Lower lobe of right lung (tissue), 2 donors: Measurements from ENCODE around the gene DTD1. TPM values are rescaled to one million over a fixed set of nuclear protein-coding genes. Genes with fewer than 3 reads are reported as not detected.
A peak's percentile ranks its signal among the peaks of the same experiment; 100 is the strongest.

Experiments used
- ATAC-seq, 2 donors: fragments of 200-7000 bp; cut with Tn5 transposase; one replicate each; pipeline ENCODE4 v1.9.1; 2020 to 2022; ENCODE audit warnings: mild to moderate bottlenecking in 2 of 2, moderate library complexity in 2 of 2
- DNase-seq: peaks from one replicate; pipeline ENCODE4 v3.0.0-alpha.2; 2020
- H3K27ac ChIP-seq: fragments of 200-600 bp; one replicate; pipeline ENCODE4 v1.8.0; 2022
- H3K27me3 ChIP-seq: fragments of 200-600 bp; one replicate; pipeline ENCODE4 v1.8.0; 2022; ENCODE audit warnings: low read depth
- H3K36me3 ChIP-seq: fragments of 200-600 bp; one replicate; pipeline ENCODE4 v1.8.0; 2022; ENCODE audit warnings: mild to moderate bottlenecking
- H3K4me1 ChIP-seq: fragments of 200-600 bp; one replicate; pipeline ENCODE4 v1.8.0; 2022
- H3K4me3 ChIP-seq: fragments of 200-600 bp; one replicate; pipeline ENCODE4 v1.8.0; 2022; ENCODE audit warnings: mild to moderate bottlenecking
- H3K9me3 ChIP-seq: fragments of 200-600 bp; one replicate; pipeline ENCODE4 v1.8.0; 2022
- intact Hi-C: fragments of 100-400 bp; cut with DNase I; formaldehyde crosslinking; loops from one replicate; pipeline ENCODE4 v1.11.0; 2022
- total RNA-seq: library from RNA; stranded (reverse); fragmentation: NEBNext Ultra II Directional; extraction: Animal tissue kit (Norgen Biotek cat#: 25700); gene quantifications from one replicate; pipeline ENCODE4 v1.2.1, GENCODE V29; 2021
- TF ChIP-seq, protein P1 (sequence below): fragments of 200-600 bp; IDR thresholded peaks from one replicate; pipeline ENCODE4 v1.8.0; 2022; ENCODE audit warnings: antibody characterized with exemption, mild to moderate bottlenecking
- donor health status: DM: no; HTN: yes; CAD: no; lungs with severe emphysema.

DTD1 gene
- total RNA-seq, 1 donor from 2014 or later: 15.7 TPM

- Histone ChIP-seq H3K4me1 (no peaks in the 10 kb centered on the region), H3K27ac (no peak overlapping the region), H3K9me3 (no peaks in the 10 kb centered on the region), H3K27me3 (no peaks in the 10 kb centered on the region), H3K36me3 (peaks cover 13% of the 10 kb centered on the region), H3K4me3 (no peak overlapping the region)
- DNase-seq (no peak), ATAC-seq (no peak)
- TF ChIP-seq, protein P1, sequence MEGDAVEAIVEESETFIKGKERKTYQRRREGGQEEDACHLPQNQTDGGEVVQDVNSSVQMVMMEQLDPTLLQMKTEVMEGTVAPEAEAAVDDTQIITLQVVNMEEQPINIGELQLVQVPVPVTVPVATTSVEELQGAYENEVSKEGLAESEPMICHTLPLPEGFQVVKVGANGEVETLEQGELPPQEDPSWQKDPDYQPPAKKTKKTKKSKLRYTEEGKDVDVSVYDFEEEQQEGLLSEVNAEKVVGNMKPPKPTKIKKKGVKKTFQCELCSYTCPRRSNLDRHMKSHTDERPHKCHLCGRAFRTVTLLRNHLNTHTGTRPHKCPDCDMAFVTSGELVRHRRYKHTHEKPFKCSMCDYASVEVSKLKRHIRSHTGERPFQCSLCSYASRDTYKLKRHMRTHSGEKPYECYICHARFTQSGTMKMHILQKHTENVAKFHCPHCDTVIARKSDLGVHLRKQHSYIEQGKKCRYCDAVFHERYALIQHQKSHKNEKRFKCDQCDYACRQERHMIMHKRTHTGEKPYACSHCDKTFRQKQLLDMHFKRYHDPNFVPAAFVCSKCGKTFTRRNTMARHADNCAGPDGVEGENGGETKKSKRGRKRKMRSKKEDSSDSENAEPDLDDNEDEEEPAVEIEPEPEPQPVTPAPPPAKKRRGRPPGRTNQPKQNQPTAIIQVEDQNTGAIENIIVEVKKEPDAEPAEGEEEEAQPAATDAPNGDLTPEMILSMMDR: no peak
- intact Hi-C loops: no loop called here
Measured at GRCh38 chr20:18743665-18744440, 156.0 kb downstream of the DTD1 start.

DNA sequence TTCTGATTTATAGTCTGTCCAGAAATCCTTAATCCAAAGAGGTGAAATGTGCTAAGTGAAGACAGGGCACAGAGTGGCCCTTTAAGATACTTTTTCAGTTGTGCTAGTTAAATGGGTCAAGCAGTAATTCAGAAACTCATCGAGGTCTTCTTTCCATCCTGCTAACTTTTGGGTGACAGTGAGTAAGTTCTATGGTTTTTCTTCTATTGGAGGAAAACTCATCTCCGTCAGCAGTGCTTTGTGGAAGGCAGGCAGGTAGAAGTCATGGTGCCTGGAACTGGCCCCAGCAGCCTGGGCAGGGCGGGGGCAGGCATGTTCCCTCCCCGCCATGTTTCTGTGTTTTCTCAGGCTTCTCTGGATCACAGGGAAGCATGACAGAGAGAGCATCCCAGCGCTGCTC, 159.2 kb downstream of the DTD1 start:
- Histone ChIP-seq H3K4me3 (no peak overlapping the region), H3K4me1 (no peaks in the 10 kb centered on the region), H3K9me3 (no peaks in the 10 kb centered on the region), H3K36me3 (peaks cover 13% of the 10 kb centered on the region), H3K27me3 (no peaks in the 10 kb centered on the region), H3K27ac (no peak overlapping the region)
- TF ChIP-seq, protein P1: no peak
- intact Hi-C loops: no loop called here
- ATAC-seq: no peak
- no peak for DNase-seq

- intact Hi-C loops: no loop called here
- Histone ChIP-seq H3K4me3 (no peak overlapping the region), H3K36me3 (peaks cover 10% of the 10 kb centered on the region), H3K9me3 (no peaks in the 10 kb centered on the region), H3K27me3 (no peaks in the 10 kb centered on the region), H3K27ac (no peak overlapping the region), H3K4me1 (no peaks in the 10 kb centered on the region)
- TF ChIP-seq, protein P1: no peak
- DNase-seq: no peak
- ATAC-seq: peak in 1 of 2 donors; percentile 27
Measured at GRCh38 chr20:18748987-18749386, 161.1 kb downstream of the DTD1 start.

DNA sequence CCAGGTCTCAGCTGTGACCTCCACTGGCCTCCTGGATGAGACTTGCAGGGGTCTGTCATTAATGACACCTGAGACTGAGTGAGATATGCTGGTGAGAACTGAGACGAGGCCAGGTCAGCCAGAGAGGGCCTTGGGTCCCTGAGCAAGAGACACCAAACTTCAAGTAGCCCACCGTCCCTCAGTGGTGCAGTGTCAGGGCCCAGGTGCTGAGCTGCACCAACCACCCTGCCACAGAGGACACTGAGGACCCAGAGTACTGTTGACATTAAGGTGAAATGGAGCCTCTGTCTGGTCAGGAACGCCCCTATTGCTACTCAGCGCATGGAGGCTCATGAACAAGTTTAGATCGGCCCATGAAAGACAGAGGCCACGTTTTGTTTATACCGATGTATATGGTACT, 161.7 kb downstream of the DTD1 start:
- TF ChIP-seq, protein P1: no peak
- intact Hi-C loops: no loop called here
- DNase-seq: no peak

GRCh38 chr20:18750735-18751134, 162.9 kb downstream of the DTD1 start:
- Histone ChIP-seq H3K9me3 (no peaks in the 10 kb centered on the region), H3K4me1 (no peaks in the 10 kb centered on the region), H3K27me3 (no peaks in the 10 kb centered on the region), H3K27ac (no peak overlapping the region), H3K4me3 (no peak overlapping the region), H3K36me3 (no peaks in the 10 kb centered on the region)
- intact Hi-C loops: no loop called here
- TF ChIP-seq, protein P1: no peak
- ATAC-seq: peak; percentile 50 to 61
- DNase-seq: no peak

More for the DNA sequence above, 161.7 kb downstream of the DTD1 start:
- Histone ChIP-seq H3K36me3 (peaks cover 5% of the 10 kb centered on the region), H3K4me3 (no peak overlapping the region), H3K27ac (no peak overlapping the region), H3K27me3 (no peaks in the 10 kb centered on the region), H3K9me3 (no peaks in the 10 kb centered on the region), H3K4me1 (no peaks in the 10 kb centered on the region)
- ATAC-seq: no peak
